Motor neuron (in vitro differentiated cells): Measurements from ENCODE around the gene TIMP2. TPM values are rescaled to one million over a fixed set of nuclear protein-coding genes. Genes with fewer than 3 reads are reported as not detected.
"Not testable (repeated sequence)": the region's sequence is repeated elsewhere in the genome, so short reads cannot be mapped to it uniquely, and the experiment has no call there.

Experiments used
- ATAC-seq, 8 experiments: fragments of 200-7000 bp; cut with Tn5 transposase; replicated peaks in 6 of 8; 2 replicates each; pipeline ENCODE4 v1.8.0; 2021; ENCODE audit warnings: mild to moderate bottlenecking in 8 of 8, moderate library complexity in 8 of 8
- H3K27ac ChIP-seq, 2 donors: fragments of 250-450 bp; sonication (Bioruptor Pico); 2 replicates each; pipeline ENCODE4 v1.9.0; 2021; ENCODE audit warnings: antibody characterized with exemption in 2 of 2, mild to moderate bottlenecking in 2 of 2, moderate library complexity in 1 of 2
- H3K4me1 ChIP-seq, 2 donors: fragments of 250-450 bp; sonication (Bioruptor Pico); replicated peaks in 1 of 2; 2 replicates each; pipeline ENCODE4 v1.6.1; 2021; ENCODE audit warnings: antibody characterized with exemption in 2 of 2, mild to moderate bottlenecking in 2 of 2, moderate library complexity in 1 of 2
- H3K4me3 ChIP-seq, 5 donors: fragments of 250-450 bp; sonication (Bioruptor Pico); 2 replicates each; pipeline ENCODE4 v1.9.0; 2021; ENCODE audit warnings: antibody characterized with exemption in 5 of 5, mild to moderate bottlenecking in 5 of 5, moderate library complexity in 4 of 5
- WGBS, 10 experiments: fragments of 450-650 bp; shearing (Covaris generic); methylation state at CpG; one replicate each; pipeline ENCODE4 v1.0.0; 2022; 5-methylcytosine and 5-hydroxymethylcytosine counted together
- in situ Hi-C, 9 experiments: fragments of 400-800 bp; cut with MboI; loops; one replicate each; pipeline ENCODE4 v1.15.0; 2021; ENCODE audit warnings: low sequenced_read_pairs in 9 of 9, low pct_unique_long_range_greater_than_20kb in 2 of 9; ENCODE audit not compliant: unreplicated experiment in 9 of 9
- total RNA-seq, 8 experiments: library from RNA; unstranded; fragments of 300-600 nt; gene quantifications; 2 replicates each; pipeline versions ENCODE4 v1.2.3 to v1.2.4, GENCODE V29; 2022

Gene TIMP2
- total RNA-seq, 8 experiments from 2014 or later, result 18.8 to 246 (median 38.7) TPM

- Histone ChIP-seq H3K27ac (no peak overlapping the region), H3K4me1 (peaks cover 3 to 18% of the 10 kb centered on the region in 2 donors), H3K4me3 (no peak overlapping the region)
- ATAC-seq, result no peak
- in situ Hi-C loops, result loop anchor here in 6 of 9 experiments (10.0 to 25.0 kb wide), 2 partner anchors 101 to 103 kb away; no protein-coding TSS in a partner anchor
- 50 to 100% (median 85%) methylated on average over 1 to 7 of the region's 8 CpGs; no CpG with 5 or more reads in 4 of the 10 experiments for WGBS, 10 experiments
Measured at GRCh38 chr17:78965491-78965924, 40.3 kb upstream of the TIMP2 start.

- Histone ChIP-seq H3K4me3 (no peak overlapping the region), H3K4me1 (peaks cover 3 to 18% of the 10 kb centered on the region in 2 donors), H3K27ac (no peak overlapping the region)
- in situ Hi-C loops, result loop anchor here in 6 of 9 experiments (10.0 to 25.0 kb wide), 2 partner anchors 99 to 101 kb away; no protein-coding TSS in a partner anchor
- ATAC-seq, result no peak
- WGBS, 10 experiments, result 88 to 100% (median 90%) methylated on average over 1 to 4 of the region's 6 CpGs; no CpG with 5 or more reads in 3 of the 10 experiments
Measured at GRCh38 chr17:78963378-78963777, 38.2 kb upstream of the TIMP2 start.

GRCh38 chr17:78962984-78963348, 37.8 kb upstream of the TIMP2 start:
- 82 to 100% (median 90%) methylated on average over 1 to 2 of the region's 8 CpGs; no CpG with 5 or more reads in 7 of the 10 experiments for WGBS, 10 experiments
- H3K4me3 ChIP-seq, H3K27ac ChIP-seq, ATAC-seq: not testable (repeated sequence)
- in situ Hi-C loops, result loop anchor here in 6 of 9 experiments (10.0 to 25.0 kb wide), 2 partner anchors 98 to 101 kb away; no protein-coding TSS in a partner anchor
- peaks cover 3 to 18% of the 10 kb centered on the region in 2 donors for H3K4me1 ChIP-seq

GRCh38 chr17:78962345-78962983, 37.3 kb upstream of the TIMP2 start:
- Histone ChIP-seq H3K4me3 (no peak overlapping the region), H3K27ac (peak overlapping the region; percentile 59 to 62), H3K4me1 (peaks cover 3 to 20% of the 10 kb centered on the region in 2 donors)
- 33 to 93% (median 80%) methylated on average over 1 to 14 of the region's 19 CpGs; no CpG with 5 or more reads in 1 of the 10 experiments for WGBS, 10 experiments
- peak in 7 of 8 experiments; percentile 23 to 87 (median 82) for ATAC-seq
- in situ Hi-C loops, result loop anchor here in 6 of 9 experiments (10.0 to 25.0 kb wide), 2 partner anchors 98 to 100 kb away; no protein-coding TSS in a partner anchor

- Histone ChIP-seq H3K27ac (peak overlapping the region in 1 of 2 donors; percentile 62), H3K4me1 (peaks cover 3 to 26% of the 10 kb centered on the region in 2 donors), H3K4me3 (no peak overlapping the region)
- no peak for ATAC-seq
- in situ Hi-C loops, result loop anchor here in 6 of 9 experiments (10.0 to 25.0 kb wide), 2 partner anchors 97 to 99 kb away; no protein-coding TSS in a partner anchor
- WGBS, 10 experiments, result 86 to 100% (median 96%) methylated on average over 2 to 3 of the region's 4 CpGs; no CpG with 5 or more reads in 4 of the 10 experiments
Measured at GRCh38 chr17:78961571-78961970, 36.4 kb upstream of the TIMP2 start.

- WGBS, 10 experiments, result 0 to 100% (median 73%) methylated on average over 1 to 4 of the region's 5 CpGs; no CpG with 5 or more reads in 2 of the 10 experiments
- Histone ChIP-seq H3K4me3 (no peak overlapping the region), H3K27ac (peak overlapping the region in 1 of 2 donors; percentile 50), H3K4me1 (peaks cover 3 to 26% of the 10 kb centered on the region in 2 donors)
- in situ Hi-C loops, result loop anchor here in 6 of 9 experiments (10.0 to 25.0 kb wide), 2 partner anchors 96 to 99 kb away; no protein-coding TSS in a partner anchor
- peak in 7 of 8 experiments; percentile 7 to 82 (median 40) for ATAC-seq
Measured at GRCh38 chr17:78960928-78961327, 35.7 kb upstream of the TIMP2 start.

- in situ Hi-C loops, result loop anchor here in 6 of 9 experiments (10.0 to 25.0 kb wide), 2 partner anchors 95 to 98 kb away; no protein-coding TSS in a partner anchor
- Histone ChIP-seq H3K27ac (no peak overlapping the region), H3K4me3 (no peak overlapping the region), H3K4me1 (peaks cover 7 to 29% of the 10 kb centered on the region in 2 donors)
- WGBS, 10 experiments, result 73 to 100% (median 86%) methylated on average over 1 to 7 of the region's 12 CpGs; no CpG with 5 or more reads in 1 of the 10 experiments
- ATAC-seq, result no peak
Measured at GRCh38 chr17:78959803-78960202, 34.6 kb upstream of the TIMP2 start.

- peak in 1 of 8 experiments; percentile 19 for ATAC-seq
- in situ Hi-C loops, result loop anchor here in 3 of 9 experiments (25.0 kb wide), 1 partner anchor 96 kb away; no protein-coding TSS in a partner anchor
- WGBS, 10 experiments, result 61 to 100% (median 79%) methylated on average over 1 to 7 of the region's 7 CpGs; no CpG with 5 or more reads in 3 of the 10 experiments
- H3K4me3 ChIP-seq, result no peak overlapping the region
- peaks cover 16 to 40% of the 10 kb centered on the region in 2 donors for H3K4me1 ChIP-seq
- H3K27ac ChIP-seq, result no peak overlapping the region
Measured at GRCh38 chr17:78958641-78959127, 33.5 kb upstream of the TIMP2 start.

GRCh38 chr17:78957128-78957527, 31.9 kb upstream of the TIMP2 start:
- in situ Hi-C loops, result loop anchor here in 3 of 9 experiments (25.0 kb wide), 1 partner anchor 95 kb away; no protein-coding TSS in a partner anchor
- WGBS, 10 experiments, result 40 to 87% (median 60%) methylated on average over 1 to 7 of the region's 12 CpGs; no CpG with 5 or more reads in 2 of the 10 experiments
- Histone ChIP-seq H3K4me3 (no peak overlapping the region), H3K4me1 (peaks cover 28 to 50% of the 10 kb centered on the region in 2 donors), H3K27ac (no peak overlapping the region)
- ATAC-seq, result no peak

GRCh38 chr17:78956254-78956653, 31.1 kb upstream of the TIMP2 start:
- Histone ChIP-seq H3K27ac (no peak overlapping the region), H3K4me3 (no peak overlapping the region), H3K4me1 (peaks cover 32 to 49% of the 10 kb centered on the region in 2 donors)
- ATAC-seq, result no peak
- in situ Hi-C loops, result loop anchor here in 3 of 9 experiments (25.0 kb wide), 1 partner anchor 94 kb away; no protein-coding TSS in a partner anchor
- 83 to 100% methylated on average over 1 to 4 of the region's 11 CpGs; no CpG with 5 or more reads in 8 of the 10 experiments for WGBS, 10 experiments

GRCh38 chr17:78954684-78955083, 29.5 kb upstream of the TIMP2 start:
- WGBS, 10 experiments, result 74 to 100% (median 88%) methylated on average over 1 to 13 of the region's 14 CpGs; no CpG with 5 or more reads in 3 of the 10 experiments
- no peak for ATAC-seq
- Histone ChIP-seq H3K4me1 (peaks cover 32 to 45% of the 10 kb centered on the region in 2 donors), H3K27ac (peak overlapping the region; percentile 75 to 89), H3K4me3 (no peak overlapping the region)
- in situ Hi-C loops, result loop anchor here in 3 of 9 experiments (25.0 kb wide), 1 partner anchor 92 kb away; no protein-coding TSS in a partner anchor
